DND-41 (cell line): ENCODE results near the gene VCAM1.

Source experiments
- EZH2 ChIP-seq: IDR thresholded peaks from 3 replicates; pipeline ENCODE4 v1.6.1; 2012; ENCODE audit warnings: borderline replicate concordance, low read depth, mild to moderate bottlenecking, moderate library complexity, low read length, inconsistent platforms; ENCODE audit not compliant: severe bottlenecking
- TF ChIP-seq, protein P1 (sequence below): IDR thresholded peaks from 2 replicates; pipeline ENCODE4 v1.5.1; 2012; ENCODE audit warnings: borderline replicate concordance, low read length, moderate library complexity, mild to moderate bottlenecking; ENCODE audit not compliant: poor library complexity, severe bottlenecking; ENCODE audit errors: extremely low read depth

DNA sequence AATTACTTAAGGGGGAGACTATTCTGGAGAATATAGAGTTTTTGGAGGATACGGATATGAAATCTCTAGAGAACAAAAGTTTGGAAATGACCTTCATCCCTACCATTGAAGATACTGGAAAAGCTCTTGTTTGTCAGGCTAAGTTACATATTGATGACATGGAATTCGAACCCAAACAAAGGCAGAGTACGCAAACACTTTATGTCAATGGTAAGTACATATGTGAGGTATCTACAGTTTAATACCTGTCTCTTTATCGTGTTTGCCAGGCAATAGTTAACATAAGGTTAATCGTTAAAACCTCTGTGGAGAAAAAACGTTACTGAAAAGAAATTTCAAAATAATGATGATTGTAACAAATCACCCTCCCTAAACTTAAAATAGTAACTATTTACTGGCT, 11.8 kb downstream of the VCAM1 start:
- TF ChIP-seq, protein P1, sequence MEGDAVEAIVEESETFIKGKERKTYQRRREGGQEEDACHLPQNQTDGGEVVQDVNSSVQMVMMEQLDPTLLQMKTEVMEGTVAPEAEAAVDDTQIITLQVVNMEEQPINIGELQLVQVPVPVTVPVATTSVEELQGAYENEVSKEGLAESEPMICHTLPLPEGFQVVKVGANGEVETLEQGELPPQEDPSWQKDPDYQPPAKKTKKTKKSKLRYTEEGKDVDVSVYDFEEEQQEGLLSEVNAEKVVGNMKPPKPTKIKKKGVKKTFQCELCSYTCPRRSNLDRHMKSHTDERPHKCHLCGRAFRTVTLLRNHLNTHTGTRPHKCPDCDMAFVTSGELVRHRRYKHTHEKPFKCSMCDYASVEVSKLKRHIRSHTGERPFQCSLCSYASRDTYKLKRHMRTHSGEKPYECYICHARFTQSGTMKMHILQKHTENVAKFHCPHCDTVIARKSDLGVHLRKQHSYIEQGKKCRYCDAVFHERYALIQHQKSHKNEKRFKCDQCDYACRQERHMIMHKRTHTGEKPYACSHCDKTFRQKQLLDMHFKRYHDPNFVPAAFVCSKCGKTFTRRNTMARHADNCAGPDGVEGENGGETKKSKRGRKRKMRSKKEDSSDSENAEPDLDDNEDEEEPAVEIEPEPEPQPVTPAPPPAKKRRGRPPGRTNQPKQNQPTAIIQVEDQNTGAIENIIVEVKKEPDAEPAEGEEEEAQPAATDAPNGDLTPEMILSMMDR = no peak
- TF ChIP-seq EZH2 = no peak
